Right ventricle myocardium inferior (tissue), 1 donor: Measurements from ENCODE around the gene ILDR2. TPM values are rescaled to one million over a fixed set of nuclear protein-coding genes. Genes with fewer than 3 reads are reported as not detected.

Experiments used
- ATAC-seq: fragments of 200-7000 bp; cut with Tn5 transposase; one replicate; pipeline ENCODE4 v1.9.1; 2020; ENCODE audit warnings: mild to moderate bottlenecking, moderate library complexity
- DNase-seq: peaks from one replicate; pipeline ENCODE4 v3.0.0; 2021; ENCODE audit errors: missing footprints
- intact Hi-C: fragments of 100-400 bp; cut with DNase I; formaldehyde crosslinking; loops from one replicate; pipeline ENCODE4 v1.11.0; 2022
- long read RNA-seq: library from polyadenylated mRNA; unstranded; transcript quantifications from one replicate; pipeline ENCODE4 v2.0.0, GENCODE V29; 2021
- total RNA-seq: library from RNA; stranded (reverse); fragmentation: NEBNext Ultra II Directional; extraction: Animal tissue kit (Norgen Biotek cat#: 25700); gene quantifications from one replicate; pipeline ENCODE4 v1.2.1, GENCODE V29; 2021
- donor health status: DM: no; HTN: yes; CAD: no; lungs with severe emphysema.

The ILDR2 gene, protein sequence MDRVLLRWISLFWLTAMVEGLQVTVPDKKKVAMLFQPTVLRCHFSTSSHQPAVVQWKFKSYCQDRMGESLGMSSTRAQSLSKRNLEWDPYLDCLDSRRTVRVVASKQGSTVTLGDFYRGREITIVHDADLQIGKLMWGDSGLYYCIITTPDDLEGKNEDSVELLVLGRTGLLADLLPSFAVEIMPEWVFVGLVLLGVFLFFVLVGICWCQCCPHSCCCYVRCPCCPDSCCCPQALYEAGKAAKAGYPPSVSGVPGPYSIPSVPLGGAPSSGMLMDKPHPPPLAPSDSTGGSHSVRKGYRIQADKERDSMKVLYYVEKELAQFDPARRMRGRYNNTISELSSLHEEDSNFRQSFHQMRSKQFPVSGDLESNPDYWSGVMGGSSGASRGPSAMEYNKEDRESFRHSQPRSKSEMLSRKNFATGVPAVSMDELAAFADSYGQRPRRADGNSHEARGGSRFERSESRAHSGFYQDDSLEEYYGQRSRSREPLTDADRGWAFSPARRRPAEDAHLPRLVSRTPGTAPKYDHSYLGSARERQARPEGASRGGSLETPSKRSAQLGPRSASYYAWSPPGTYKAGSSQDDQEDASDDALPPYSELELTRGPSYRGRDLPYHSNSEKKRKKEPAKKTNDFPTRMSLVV
- total RNA-seq, result 1.8 TPM
- long read RNA-seq, partial matches to known transcripts, result 1 of 3 reads
- long read RNA-seq, other reads (novel, unspliced or antisense), result 2 of 3 reads

DNA sequence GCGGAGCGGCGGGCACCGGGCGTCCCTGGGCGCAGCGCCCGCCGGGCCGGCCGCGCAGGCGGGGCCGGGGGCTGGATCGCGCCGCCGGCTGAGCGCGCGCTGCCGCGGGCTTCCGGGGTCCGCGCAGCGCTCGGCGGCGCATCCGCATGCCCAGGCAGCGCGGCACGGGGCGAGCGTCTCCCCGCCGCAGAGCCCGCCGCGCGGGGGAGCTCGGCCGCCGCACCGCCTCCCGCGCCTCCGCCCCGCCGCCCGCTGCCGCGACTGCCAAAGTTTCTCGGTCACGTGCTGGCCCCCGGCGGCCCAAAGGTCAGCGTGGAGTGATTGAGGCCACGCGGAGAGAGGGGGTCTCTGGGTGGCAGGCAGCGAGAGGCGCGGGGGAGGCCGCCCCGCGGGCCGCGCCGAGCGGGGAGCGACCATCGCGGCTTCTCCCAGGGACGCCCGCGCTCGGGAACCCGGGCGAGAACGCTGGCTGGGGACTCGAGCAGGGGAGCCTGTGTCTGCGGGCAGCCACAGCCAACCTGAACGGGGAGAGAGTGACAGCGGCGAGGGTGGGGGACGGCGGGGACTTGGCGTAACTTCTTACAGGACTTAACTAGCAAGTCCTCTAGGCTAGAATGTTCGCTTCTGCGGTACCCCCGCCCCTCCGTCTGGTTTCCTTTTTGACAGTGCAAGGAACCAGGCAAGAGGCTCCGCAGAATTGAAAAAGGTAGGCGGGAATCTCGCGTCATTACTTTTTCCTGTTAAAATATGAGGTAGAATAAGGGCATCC lies at the start of gene ILDR2:
Gene ILDR2, minus strand, starts transcription at position 180 of the 769 bp plus-strand sequence. CDS start 272 bp downstream, outside the sequence.
- peak; percentile 82 for ATAC-seq
- intact Hi-C loops, result loop anchor here (2.0 to 5.0 kb wide), 2 partner anchors 63 to 81 kb away; no protein-coding TSS in a partner anchor

GRCh38 chr1:167022384-167022783 lies 47.0 kb upstream of the ILDR2 start:
- intact Hi-C loops, result no loop called here
- no peak for ATAC-seq

More for the DNA sequence above, at the start of gene ILDR2:
- DNase-seq, result peak; percentile 73

DNA sequence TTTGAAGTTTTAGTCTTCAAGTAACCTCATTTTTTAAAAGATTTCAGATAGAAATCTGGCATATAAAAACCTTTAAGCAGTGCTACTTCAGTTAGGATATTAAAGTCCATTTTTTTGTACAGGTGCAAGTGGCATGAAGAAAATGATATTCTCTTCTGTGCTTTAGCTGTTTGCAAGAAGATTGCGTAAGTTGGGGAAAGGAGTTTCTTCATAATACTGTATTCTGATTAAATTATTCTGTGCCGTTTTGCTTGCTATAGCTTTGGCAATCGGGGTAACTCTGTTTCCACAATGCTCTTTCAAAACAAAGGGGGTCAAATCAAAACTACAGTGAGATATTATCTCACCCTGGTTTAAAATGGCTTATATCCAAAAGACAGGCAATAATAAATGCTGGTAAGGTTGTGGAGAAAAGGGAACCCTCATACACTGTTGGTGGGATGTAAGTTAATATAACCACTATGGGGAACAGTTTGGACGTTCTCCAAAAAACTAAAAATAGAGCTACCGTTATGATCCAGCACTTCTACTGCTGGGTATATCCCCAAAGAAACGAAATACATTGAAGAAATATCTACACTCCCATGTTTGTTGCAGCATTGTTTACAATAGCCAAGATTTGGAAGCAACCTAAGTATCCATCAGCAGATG lies 40.9 kb upstream of the ILDR2 start:
- ATAC-seq (no peak), DNase-seq (no peak)
- intact Hi-C loops, result no loop called here

More at GRCh38 chr1:167022384-167022783, 47.0 kb upstream of the ILDR2 start:
- DNase-seq, result no peak

DNA sequence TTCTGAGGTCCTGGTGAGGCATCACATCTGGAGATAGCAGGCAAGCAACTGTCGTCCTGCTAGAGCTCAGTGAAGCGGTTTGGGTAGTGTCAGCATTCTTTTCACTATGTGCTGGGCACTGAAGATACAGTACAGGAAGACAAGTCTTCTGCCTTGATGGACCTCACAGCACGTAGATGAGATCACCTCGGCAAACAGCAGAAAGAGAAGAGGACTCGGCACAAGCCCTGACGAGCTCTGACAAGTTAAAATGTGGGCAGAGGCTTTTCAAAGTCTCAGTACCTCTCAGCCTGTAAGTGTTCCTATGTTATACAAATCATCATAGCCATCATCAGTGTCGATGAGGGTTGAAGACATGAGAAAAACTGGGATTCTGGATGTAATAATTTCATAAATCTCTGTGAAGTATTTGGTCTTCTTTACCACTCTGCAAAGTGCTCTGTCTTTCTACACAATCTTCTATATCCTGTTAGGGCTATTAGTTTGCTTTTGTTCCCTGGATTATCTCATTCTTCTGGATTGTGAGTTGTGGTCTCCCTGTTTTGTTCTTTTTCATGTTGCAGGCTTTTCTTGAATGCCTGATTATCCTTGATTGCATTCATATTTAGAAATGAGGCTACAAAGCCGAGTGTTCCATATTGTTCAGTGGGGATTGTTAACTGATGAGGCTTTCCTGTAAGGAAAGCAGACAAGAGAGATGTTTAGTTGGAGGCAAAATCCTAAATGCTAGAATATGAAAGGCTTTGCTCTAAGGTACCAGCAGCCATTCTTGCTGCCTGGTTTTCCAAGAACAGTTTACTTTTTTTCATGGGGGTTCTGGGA lies 38.0 kb upstream of the ILDR2 start:
- ATAC-seq (no peak), DNase-seq (no peak)
- intact Hi-C loops, result no loop called here

DNA sequence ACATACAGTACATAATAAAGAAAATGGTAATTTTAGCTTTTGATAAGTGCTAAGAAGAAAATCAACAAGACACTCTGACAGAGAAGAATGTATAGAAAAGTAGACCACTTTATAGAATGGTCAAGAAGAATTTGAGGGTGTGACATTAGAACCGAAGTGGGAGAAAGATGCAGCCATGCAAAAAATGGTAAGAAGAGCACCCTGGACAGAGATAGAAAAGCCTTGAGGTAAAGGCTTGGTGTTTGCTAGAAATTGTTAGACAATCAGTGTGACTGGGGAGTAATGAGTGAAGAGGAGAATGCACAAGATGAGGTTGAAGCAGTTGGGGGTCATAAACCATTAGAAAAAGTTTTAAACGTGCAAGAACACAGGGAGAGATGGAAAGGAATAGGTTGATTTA lies 37.2 kb upstream of the ILDR2 start:
- intact Hi-C loops, result no loop called here
- ATAC-seq (no peak), DNase-seq (no peak)

DNA sequence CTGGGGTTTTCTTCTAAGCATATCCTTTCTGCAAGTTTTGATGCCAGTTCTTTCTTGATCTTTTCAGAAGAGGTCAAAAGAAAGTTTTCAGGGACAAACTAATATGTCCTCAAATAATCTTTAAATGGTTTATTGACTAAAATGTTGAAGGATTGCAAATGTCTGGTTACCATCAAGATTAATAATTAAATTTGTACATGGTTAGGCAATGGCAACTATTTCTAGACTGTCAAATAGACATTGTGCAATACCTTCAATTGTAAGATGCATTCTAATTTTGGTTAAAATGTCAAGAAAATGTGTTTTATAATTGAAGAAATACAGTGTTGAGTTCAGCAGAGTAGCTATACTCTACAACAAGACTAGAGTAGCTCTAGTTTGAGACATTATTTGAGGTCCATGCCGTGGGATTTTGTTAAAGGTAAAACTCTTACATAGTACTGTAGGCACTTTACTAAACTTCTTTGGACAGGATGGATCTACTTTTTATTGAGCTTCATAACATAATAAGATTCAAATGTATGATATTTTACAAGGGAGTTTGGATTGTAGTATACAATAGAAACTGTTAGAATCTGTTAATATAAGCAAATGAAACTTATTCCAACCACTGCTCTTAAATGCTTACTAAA lies 36.3 kb upstream of the ILDR2 start:
- ATAC-seq (no peak), DNase-seq (no peak)
- intact Hi-C loops, result no loop called here

DNA sequence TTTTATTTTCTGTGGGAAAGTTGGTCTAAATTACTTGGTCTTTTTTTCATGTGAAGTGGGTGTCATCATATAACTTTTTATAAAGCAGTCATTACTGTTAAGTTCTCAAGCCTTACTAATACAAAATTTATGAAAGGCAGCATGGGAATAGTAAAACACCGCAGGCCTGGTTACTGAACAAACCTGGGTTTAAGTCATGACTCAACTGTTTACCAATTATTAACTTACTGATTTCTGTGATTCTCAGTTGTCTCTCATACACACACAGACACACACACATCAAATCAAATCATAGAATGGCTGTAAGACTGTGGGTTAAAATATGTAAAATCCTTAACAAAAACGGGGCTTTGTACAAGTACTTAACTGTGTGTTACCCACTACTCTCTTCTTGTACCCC lies 28.4 kb upstream of the ILDR2 start:
- intact Hi-C loops, result no loop called here
- DNase-seq, result no peak
- no peak for ATAC-seq

GRCh38 chr1:167002354-167002753 lies 27.0 kb upstream of the ILDR2 start:
- intact Hi-C loops, result no loop called here
- ATAC-seq (no peak), DNase-seq (no peak)

- ATAC-seq (no peak), DNase-seq (no peak)
- intact Hi-C loops, result no loop called here
Observed at GRCh38 chr1:167000546-167000945, 25.2 kb upstream of the ILDR2 start.

- intact Hi-C loops, result no loop called here
- DNase-seq (no peak), ATAC-seq (no peak)
Observed at GRCh38 chr1:166999500-167000055, 24.2 kb upstream of the ILDR2 start.

DNA sequence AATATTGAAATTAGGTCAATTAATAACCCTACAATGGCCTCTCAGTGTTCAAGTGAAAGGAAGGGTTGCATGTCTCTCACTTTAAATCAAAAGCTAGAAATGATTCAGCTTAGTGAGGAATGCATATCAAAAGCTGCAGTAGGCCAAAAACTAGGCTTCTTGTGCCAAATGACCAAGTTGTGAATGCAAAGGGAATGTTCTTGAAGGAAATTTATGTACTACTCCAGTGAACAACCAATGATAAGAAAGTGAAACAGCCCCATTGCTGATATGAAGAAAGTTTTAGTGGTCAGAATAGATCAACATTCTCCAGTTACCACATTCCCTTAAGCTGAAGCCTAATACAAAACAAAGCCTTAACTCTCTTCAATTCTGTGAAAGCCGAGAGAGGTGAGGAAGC lies 23.7 kb upstream of the ILDR2 start:
- intact Hi-C loops, result no loop called here
- ATAC-seq, result no peak
- no peak for DNase-seq

DNA sequence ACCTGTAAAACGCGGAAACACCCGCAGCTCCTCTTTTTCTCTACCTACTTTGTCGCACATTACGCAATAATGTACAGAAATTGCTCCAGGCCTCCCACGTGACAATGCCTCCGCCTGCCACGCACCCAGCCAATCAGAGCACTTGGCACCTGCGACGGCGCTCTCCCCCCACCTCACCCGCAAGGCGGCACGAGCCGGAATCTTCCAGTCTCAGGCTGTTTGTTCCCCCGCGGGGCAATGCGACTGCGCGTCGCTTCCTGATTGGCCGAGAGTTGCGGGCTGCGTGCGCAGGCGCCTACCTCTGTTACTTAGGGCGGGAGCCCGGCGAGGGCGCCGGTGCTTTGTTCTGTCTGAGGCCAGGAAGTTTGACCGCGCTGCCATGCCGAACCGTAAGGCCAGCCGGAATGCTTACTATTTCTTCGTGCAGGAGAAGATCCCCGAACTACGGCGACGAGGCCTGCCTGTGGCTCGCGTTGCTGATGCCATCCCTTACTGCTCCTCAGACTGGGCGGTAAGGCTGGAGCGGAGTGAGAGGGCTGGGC lies 13.7 kb upstream of the ILDR2 start, which contains the start of gene MAEL:
Gene MAEL, plus strand, starts transcription at position 307 of the 542 bp plus-strand sequence. Its CDS starts 73 bp downstream, at position 380.
- ATAC-seq (no peak), DNase-seq (no peak)
- intact Hi-C loops, result no loop called here

- intact Hi-C loops, result no loop called here
- DNase-seq (no peak), ATAC-seq (no peak)
Observed at GRCh38 chr1:166981589-166981988, 6.2 kb upstream of the ILDR2 start.

DNA sequence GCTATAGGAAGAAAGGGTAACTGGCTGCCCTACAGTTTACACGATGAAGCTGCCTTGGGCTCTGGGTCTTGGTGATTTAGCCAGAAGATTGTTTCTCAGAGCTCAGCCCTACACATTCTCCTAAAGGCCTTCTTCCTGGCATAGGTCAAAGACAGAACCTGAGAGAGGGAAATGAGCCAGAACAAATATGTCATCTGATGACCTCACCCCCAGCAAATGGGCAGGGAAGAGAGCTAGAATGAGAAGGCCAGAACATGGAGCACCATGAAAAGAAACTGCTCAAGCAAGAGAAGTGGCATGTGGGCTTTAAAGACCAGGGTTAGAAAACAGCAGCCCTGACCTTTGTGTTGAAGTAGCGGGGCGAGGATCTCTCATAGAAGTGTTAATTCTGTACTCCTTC lies 5.5 kb upstream of the ILDR2 start:
- DNase-seq (no peak), ATAC-seq (no peak)
- intact Hi-C loops, result no loop called here

- DNase-seq (no peak), ATAC-seq (no peak)
- intact Hi-C loops, result no loop called here
Observed at GRCh38 chr1:166980383-166980782, 5.0 kb upstream of the ILDR2 start.

GRCh38 chr1:166978821-166979220 lies 3.5 kb upstream of the ILDR2 start:
- intact Hi-C loops, result loop anchor here (5.0 kb wide), 1 partner anchor 67 kb away; no protein-coding TSS in a partner anchor
- DNase-seq (no peak), ATAC-seq (no peak)

- ATAC-seq (no peak), DNase-seq (no peak)
- intact Hi-C loops, result loop anchor here (5.0 kb wide), 1 partner anchor 66 kb away; no protein-coding TSS in a partner anchor
Observed at GRCh38 chr1:166977951-166978350, 2.6 kb upstream of the ILDR2 start.
